ACC112 (cell line): ENCODE data around the gene GFPT2.
A peak's percentile ranks its signal among the peaks of the same experiment; 100 is the strongest.

ENCODE experiments used
- H2AFZ ChIP-seq: fragments of 200-600 bp; sonication (generic); one replicate; pipeline ENCODE4 v1.6.0; 2017; ENCODE audit warnings: antibody characterized with exemption, low read length; ENCODE audit not compliant: unreplicated experiment
- H3K27ac ChIP-seq: fragments of 200-600 bp; sonication (generic); 2 replicates; pipeline ENCODE4 v1.5.1; 2014; ENCODE audit warnings: low read depth, mild to moderate bottlenecking, antibody characterized with exemption, low read length, moderate library complexity
- H3K27me3 ChIP-seq: fragments of 200-600 bp; sonication (generic); 2 replicates; pipeline ENCODE4 v1.6.1; 2014; ENCODE audit warnings: mild to moderate bottlenecking, antibody characterized with exemption, low read length, moderate library complexity, mixed read lengths; ENCODE audit not compliant: insufficient read depth
- H3K36me3 ChIP-seq: fragments of 200-600 bp; sonication (generic); 2 replicates; pipeline ENCODE4 v1.6.1; 2016; ENCODE audit warnings: mild to moderate bottlenecking, antibody characterized with exemption, low read length, moderate library complexity, mixed read lengths; ENCODE audit not compliant: insufficient read depth
- H3K4me1 ChIP-seq: fragments of 200-600 bp; sonication (generic); one replicate; pipeline ENCODE4 v1.6.1; 2016; ENCODE audit warnings: low read length, mixed read lengths; ENCODE audit not compliant: insufficient read depth, unreplicated experiment, control insufficient read depth
- H3K4me3 ChIP-seq: fragments of 200-600 bp; sonication (generic); 2 replicates; pipeline ENCODE4 v1.5.1; 2014; ENCODE audit warnings: mild to moderate bottlenecking, low read depth, low read length
- H3K79me2 ChIP-seq: fragments of 200-600 bp; sonication (generic); one replicate; pipeline ENCODE4 v1.6.0; 2016; ENCODE audit warnings: low read length; ENCODE audit not compliant: control insufficient read depth, unreplicated experiment, insufficient read depth

GFPT2 gene

DNA sequence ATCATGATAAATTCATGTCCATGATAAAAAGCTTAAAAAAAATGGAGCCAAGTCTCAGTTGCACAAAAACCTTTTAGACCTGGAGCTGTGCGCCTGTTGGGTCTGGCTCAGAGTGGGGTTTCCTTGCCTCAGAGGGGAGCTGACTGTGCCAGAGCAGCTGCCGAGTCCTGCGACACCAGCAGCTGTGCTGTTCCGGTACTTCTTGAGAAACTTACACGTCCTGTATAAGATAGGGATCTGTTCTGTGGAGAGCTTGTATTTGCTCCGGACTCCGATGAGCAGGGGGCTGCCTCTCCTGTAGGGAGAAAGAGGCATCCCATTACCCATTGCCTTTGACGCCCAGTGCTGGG, 28.6 kb downstream of the GFPT2 start:
- Histone ChIP-seq H3K27ac (peak overlapping the region; percentile 38), H2AFZ (no peak overlapping the region), H3K27me3 (no peaks in the 10 kb centered on the region), H3K4me3 (no peak overlapping the region), H3K4me1 (peaks cover 27% of the 10 kb centered on the region), H3K36me3 (peaks cover 18% of the 10 kb centered on the region), H3K79me2 (no peaks in the 10 kb centered on the region)

- H3K4me3 ChIP-seq = no peak overlapping the region
- H3K36me3 ChIP-seq = peaks cover 18% of the 10 kb centered on the region
- no peak overlapping the region for H2AFZ ChIP-seq
- peaks cover 22% of the 10 kb centered on the region for H3K4me1 ChIP-seq
- no peaks in the 10 kb centered on the region for H3K27me3 ChIP-seq
- H3K79me2 ChIP-seq = no peaks in the 10 kb centered on the region
- H3K27ac ChIP-seq = peak overlapping the region; percentile 38
Observed at GRCh38 chr5:180323941-180324600, 29.1 kb downstream of the GFPT2 start.

- H3K36me3 ChIP-seq = peaks cover 15% of the 10 kb centered on the region
Observed at GRCh38 chr5:180323160-180323559, 30.0 kb downstream of the GFPT2 start.

DNA sequence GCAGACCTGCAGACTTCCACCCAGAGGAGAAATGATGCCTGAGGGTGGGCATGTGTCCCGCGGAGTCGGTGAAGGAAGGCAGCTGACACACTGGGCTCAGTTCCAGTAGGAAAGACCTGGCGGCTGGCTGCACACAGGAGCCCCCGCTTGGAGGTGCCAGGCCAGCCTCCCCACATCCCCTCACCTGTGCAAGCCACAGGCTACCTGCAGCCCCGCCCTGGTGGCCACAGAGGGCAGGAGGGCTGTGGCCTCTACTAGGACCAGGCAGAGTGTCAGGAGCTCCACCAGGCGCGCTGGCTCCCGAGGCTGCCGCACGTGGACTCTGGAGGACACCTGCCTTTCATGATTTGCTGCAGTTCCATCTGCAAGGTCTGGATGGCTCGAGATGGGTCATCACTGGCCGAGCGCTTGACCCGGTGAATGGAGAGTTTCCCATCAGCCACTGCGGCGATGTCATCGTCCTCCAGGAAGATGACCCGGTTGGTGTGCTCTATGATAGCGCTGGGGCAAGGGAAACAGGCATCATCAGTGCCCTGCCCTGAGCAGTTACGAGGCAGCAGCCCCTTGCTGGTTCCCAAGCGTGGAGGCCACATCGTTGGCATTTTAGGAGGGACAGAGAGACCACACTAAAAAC, 34.6 kb downstream of the GFPT2 start:
- Histone ChIP-seq H3K4me1 (peaks cover 2% of the 10 kb centered on the region), H2AFZ (no peak overlapping the region), H3K79me2 (no peaks in the 10 kb centered on the region), H3K27me3 (no peaks in the 10 kb centered on the region), H3K36me3 (peaks cover 18% of the 10 kb centered on the region; the same call in 1 of the 2 replicates), H3K4me3 (no peak overlapping the region), H3K27ac (no peak overlapping the region)

More at GRCh38 chr5:180323160-180323559, 30.0 kb downstream of the GFPT2 start:
- H3K27me3 ChIP-seq = no peaks in the 10 kb centered on the region
- H3K4me1 ChIP-seq = peaks cover 19% of the 10 kb centered on the region
- H2AFZ ChIP-seq = no peak overlapping the region
- no peaks in the 10 kb centered on the region for H3K79me2 ChIP-seq
- H3K27ac ChIP-seq = peak overlapping the region; percentile 25; the same call in 1 of the 2 replicates
- no peak overlapping the region for H3K4me3 ChIP-seq

DNA sequence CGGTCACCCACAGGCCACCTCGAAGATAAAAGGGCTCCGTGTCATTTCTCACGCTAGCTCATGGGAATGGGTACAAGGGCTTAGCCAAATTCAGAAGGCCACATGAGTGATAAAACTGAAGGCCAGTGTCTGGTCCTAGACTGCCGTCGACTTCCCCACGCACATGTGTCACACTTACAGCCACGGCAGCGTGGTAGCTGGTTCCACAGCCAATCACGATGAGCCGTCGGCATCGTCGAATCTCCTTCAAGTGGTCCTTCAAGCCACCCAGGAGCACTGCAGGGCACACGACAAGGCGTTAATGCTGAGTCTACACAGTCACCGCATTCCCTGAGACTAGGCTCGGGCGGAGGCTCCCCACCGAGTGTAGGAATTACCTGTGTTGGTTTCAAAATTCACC, 36.5 kb downstream of the GFPT2 start:
- no peaks in the 10 kb centered on the region for H3K27me3 ChIP-seq
- no peaks in the 10 kb centered on the region for H3K4me1 ChIP-seq
- H3K36me3 ChIP-seq = peaks cover 12% of the 10 kb centered on the region
- H3K27ac ChIP-seq = no peak overlapping the region
- no peak overlapping the region for H2AFZ ChIP-seq
- no peak overlapping the region for H3K4me3 ChIP-seq
- no peaks in the 10 kb centered on the region for H3K79me2 ChIP-seq

DNA sequence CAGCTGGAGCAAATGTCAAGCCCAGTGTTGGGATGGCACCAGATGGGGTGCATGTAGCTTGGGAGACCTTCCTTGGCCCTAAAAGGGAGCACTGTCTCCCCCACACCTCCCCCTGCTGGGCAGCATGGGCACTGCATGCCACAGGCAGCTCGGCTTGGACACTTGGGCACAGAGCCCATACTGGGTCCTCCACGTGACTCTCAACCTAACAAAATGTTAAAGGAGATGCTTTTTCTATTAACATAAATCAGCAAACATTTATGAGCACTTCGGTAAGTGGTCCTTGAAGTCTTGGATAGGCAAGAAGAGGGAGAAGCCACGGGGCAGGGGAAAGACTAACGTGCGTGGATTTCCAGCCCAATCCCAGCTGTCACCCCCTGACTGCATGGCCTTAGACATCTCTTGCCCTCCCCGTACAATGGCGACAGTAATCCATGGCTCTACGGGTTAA, 37.3 kb downstream of the GFPT2 start:
- Histone ChIP-seq H3K4me1 (no peaks in the 10 kb centered on the region), H3K27me3 (no peaks in the 10 kb centered on the region), H3K36me3 (peaks cover 18% of the 10 kb centered on the region), H3K79me2 (no peaks in the 10 kb centered on the region), H3K4me3 (no peak overlapping the region), H3K27ac (no peak overlapping the region), H2AFZ (no peak overlapping the region)

DNA sequence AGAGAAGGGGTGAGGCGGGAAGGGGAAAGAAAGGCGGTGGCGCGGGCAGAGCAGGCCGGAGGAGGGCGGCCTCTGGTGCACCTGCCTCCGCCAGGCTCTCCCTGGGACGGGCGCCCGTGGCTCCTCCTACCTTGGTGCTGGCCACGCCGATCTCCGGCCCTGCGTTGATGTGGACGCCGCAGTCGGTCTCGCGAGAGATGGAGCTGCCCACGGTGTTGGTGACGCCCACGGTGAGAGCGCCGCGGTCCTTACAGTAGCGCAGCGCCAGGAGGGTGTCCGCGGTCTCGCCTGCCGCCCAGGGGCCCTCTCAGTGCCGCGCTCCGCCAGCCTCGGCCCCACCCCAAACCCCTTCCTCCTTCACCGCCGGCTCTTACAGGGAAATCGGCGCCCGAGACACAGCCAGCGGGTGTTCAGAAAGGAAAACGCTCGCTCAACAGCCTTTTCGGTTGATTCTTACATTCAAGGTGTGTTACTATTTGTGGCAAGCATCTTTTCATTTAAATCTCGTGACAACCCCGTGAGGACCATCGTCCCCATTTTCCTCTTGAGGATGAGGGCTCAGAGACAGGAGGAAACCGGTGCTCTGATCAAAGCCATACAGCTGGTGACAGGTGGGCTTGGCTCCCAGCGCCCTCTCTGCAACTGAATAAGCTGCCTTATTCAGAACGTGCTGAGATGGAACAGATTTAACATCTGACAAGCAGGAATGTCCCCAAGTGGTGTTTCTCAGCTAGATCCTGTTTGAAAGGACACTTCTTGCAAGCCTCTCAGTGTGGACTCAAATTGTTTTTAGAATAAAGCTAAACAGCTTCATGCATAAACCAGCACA, 39.2 kb downstream of the GFPT2 start:
- no peaks in the 10 kb centered on the region for H3K27me3 ChIP-seq
- H3K36me3 ChIP-seq = peaks cover 18% of the 10 kb centered on the region
- no peak overlapping the region for H2AFZ ChIP-seq
- H3K27ac ChIP-seq = no peak overlapping the region
- no peak overlapping the region for H3K4me3 ChIP-seq
- H3K4me1 ChIP-seq = no peaks in the 10 kb centered on the region
- no peaks in the 10 kb centered on the region for H3K79me2 ChIP-seq

DNA sequence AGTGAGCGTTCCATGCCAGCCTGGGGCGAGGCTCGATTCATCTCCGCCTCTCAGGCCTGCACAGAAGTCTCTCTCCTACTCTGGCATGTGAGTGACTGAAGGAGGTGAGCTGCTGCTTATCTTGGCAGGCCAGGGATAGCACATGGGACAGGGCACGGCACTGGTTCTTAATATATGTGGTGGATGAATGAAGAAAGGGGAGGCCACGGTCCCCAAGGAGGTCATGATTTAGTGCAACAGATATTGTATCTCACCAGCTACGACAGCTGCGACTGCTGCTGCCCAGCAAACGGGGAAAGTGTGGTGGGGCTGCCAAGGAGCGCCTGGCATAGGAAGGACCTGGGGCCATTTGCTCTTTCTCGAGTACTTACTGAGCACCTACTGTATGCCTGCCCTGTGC, 41.9 kb downstream of the GFPT2 start:
- H3K27ac ChIP-seq = no peak overlapping the region
- no peak overlapping the region for H3K4me3 ChIP-seq
- no peaks in the 10 kb centered on the region for H3K27me3 ChIP-seq
- H2AFZ ChIP-seq = no peak overlapping the region
- H3K4me1 ChIP-seq = no peaks in the 10 kb centered on the region
- no peaks in the 10 kb centered on the region for H3K79me2 ChIP-seq
- peaks cover 18% of the 10 kb centered on the region for H3K36me3 ChIP-seq

DNA sequence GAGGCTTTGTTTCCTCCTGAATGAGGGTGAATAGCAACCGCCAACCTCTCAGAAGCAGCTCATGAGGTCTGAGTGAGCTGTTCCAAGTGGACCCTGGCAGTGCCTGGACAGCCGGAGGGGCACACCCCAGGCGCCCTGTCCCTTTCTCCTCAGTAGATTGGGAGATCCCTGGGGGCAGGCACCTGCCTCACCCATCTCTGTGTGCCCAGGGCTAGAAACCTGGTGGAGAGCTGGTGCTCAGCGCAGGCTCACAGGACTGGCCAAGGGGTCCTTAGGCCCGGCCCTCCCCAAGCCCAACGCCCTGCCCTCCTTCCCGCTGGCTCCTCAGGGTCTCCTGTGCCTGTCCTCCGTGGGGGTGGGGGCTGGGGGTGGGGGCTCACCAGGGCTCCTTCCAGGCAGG, 46.3 kb downstream of the GFPT2 start:
- Histone ChIP-seq H3K36me3 (peaks cover 22% of the 10 kb centered on the region), H3K79me2 (no peaks in the 10 kb centered on the region), H3K27ac (no peak overlapping the region)

GRCh38 chr5:180305481-180305880, 47.7 kb downstream of the GFPT2 start:
- no peaks in the 10 kb centered on the region for H3K79me2 ChIP-seq
- no peak overlapping the region for H3K4me3 ChIP-seq
- H2AFZ ChIP-seq = no peak overlapping the region
- H3K27ac ChIP-seq = no peak overlapping the region
- no peaks in the 10 kb centered on the region for H3K27me3 ChIP-seq
- H3K36me3 ChIP-seq = peaks cover 22% of the 10 kb centered on the region
- no peaks in the 10 kb centered on the region for H3K4me1 ChIP-seq

More for the DNA sequence above, 46.3 kb downstream of the GFPT2 start:
- Histone ChIP-seq H3K4me3 (no peak overlapping the region), H3K4me1 (no peaks in the 10 kb centered on the region), H2AFZ (no peak overlapping the region), H3K27me3 (no peaks in the 10 kb centered on the region)
